Calu3 (cell line): ENCODE results near the gene CACNA2D3. TPM values are rescaled to one million over a fixed set of nuclear protein-coding genes. Genes with fewer than 3 reads are reported as not detected.

Source experiments
- BruUV-seq: library from RNA; stranded (reverse); fragments of 400-500 nt; replicated peaks from 2 replicates; lab custom pipeline; 2021; lab: Mats Ljungman, UMichigan
- CTCF ChIA-PET: fragments of 300-600 bp; sonication (Branson Sonifier 250); formaldehyde crosslinking; loops from one replicate; lab custom pipeline; 2022; ENCODE audit warnings: antibody characterized with exemption; lab: Charles Lee
- DNase-seq: peaks from one replicate; pipeline ENCODE4 v3.0.0; 2022
- H3K27ac Mint-ChIP-seq: one replicate; pipeline ENCODE4 v1.8.0; 2022; ENCODE audit warnings: mixed read lengths; ENCODE audit not compliant: unreplicated experiment
- H3K27me3 Mint-ChIP-seq: one replicate; pipeline ENCODE4 v1.8.0; 2022; ENCODE audit warnings: mixed read lengths; ENCODE audit not compliant: unreplicated experiment
- H3K36me3 Mint-ChIP-seq: one replicate; pipeline ENCODE4 v1.8.0; 2022; ENCODE audit warnings: mild to moderate bottlenecking, moderate library complexity, mixed read lengths; ENCODE audit not compliant: insufficient read depth, unreplicated experiment
- H3K4me1 Mint-ChIP-seq: one replicate; pipeline ENCODE4 v1.8.0; 2022; ENCODE audit warnings: mild to moderate bottlenecking, low read depth, mixed read lengths; ENCODE audit not compliant: unreplicated experiment
- H3K4me3 Mint-ChIP-seq: one replicate; pipeline ENCODE4 v1.8.0; 2022; ENCODE audit warnings: mild to moderate bottlenecking, low read depth, moderate library complexity, mixed read lengths; ENCODE audit not compliant: unreplicated experiment
- H3K9me3 Mint-ChIP-seq: one replicate; pipeline ENCODE4 v1.8.0; 2022; ENCODE audit warnings: low read depth, mixed read lengths; ENCODE audit not compliant: unreplicated experiment
- CTCF ChIP-seq: fragments of 200-600 bp; IDR thresholded peaks from one replicate; pipeline ENCODE4 v1.8.0; 2022; ENCODE audit warnings: antibody characterized with exemption; ENCODE audit not compliant: unreplicated experiment
- intact Hi-C: fragments of 100-400 bp; cut with micrococcal nuclease; formaldehyde crosslinking; loops from one replicate; pipeline ENCODE4 v1.10.0; 2022; ENCODE audit not compliant: unreplicated experiment
- total RNA-seq: library from RNA; stranded (reverse); gene quantifications from 2 replicates; pipeline ENCODE4 v1.2.3, GENCODE V29; 2022

The CACNA2D3 gene
- total RNA-seq, 1 experiment from 2014 or later = not detected

GRCh38 chr3:54376939-54377578 is 254.7 kb downstream of the CACNA2D3 start:
- no peaks in the 10 kb centered on the region for H3K4me1 Mint-ChIP-seq
- peaks cover 52% of the 10 kb centered on the region for H3K27me3 Mint-ChIP-seq
- H3K9me3 Mint-ChIP-seq = no peaks in the 10 kb centered on the region
- no TSS peak for BruUV-seq
- intact Hi-C loops = loop anchor here (10.0 kb wide), 1 partner anchor 132 kb away; no protein-coding TSS in a partner anchor
- no peak overlapping the region for H3K27ac Mint-ChIP-seq
- H3K4me3 Mint-ChIP-seq = no peak overlapping the region
- no peaks in the 10 kb centered on the region for H3K36me3 Mint-ChIP-seq
- TF ChIP-seq CTCF = no peak
- DNase-seq = no peak
- CTCF ChIA-PET = no interaction called here

GRCh38 chr3:54378184-54378583 is 255.8 kb downstream of the CACNA2D3 start:
- no peaks in the 10 kb centered on the region for H3K36me3 Mint-ChIP-seq
- H3K27me3 Mint-ChIP-seq = peaks cover 52% of the 10 kb centered on the region
- no peak for DNase-seq
- TF ChIP-seq CTCF = no peak
- CTCF ChIA-PET = no interaction called here
- intact Hi-C loops = loop anchor here (10.0 kb wide), 1 partner anchor 133 kb away; no protein-coding TSS in a partner anchor
- H3K9me3 Mint-ChIP-seq = no peaks in the 10 kb centered on the region
- H3K4me1 Mint-ChIP-seq = no peaks in the 10 kb centered on the region
- H3K4me3 Mint-ChIP-seq = no peak overlapping the region
- no peak overlapping the region for H3K27ac Mint-ChIP-seq
- no TSS peak for BruUV-seq

GRCh38 chr3:54384279-54384678 is 261.9 kb downstream of the CACNA2D3 start:
- Mint-ChIP-seq H3K4me3 (no peak overlapping the region), H3K27me3 (peaks cover 17% of the 10 kb centered on the region), H3K9me3 (peaks cover 3% of the 10 kb centered on the region), H3K27ac (no peak overlapping the region), H3K36me3 (no peaks in the 10 kb centered on the region), H3K4me1 (no peaks in the 10 kb centered on the region)
- DNase-seq = no peak
- intact Hi-C loops = no loop called here
- BruUV-seq = no TSS peak
- CTCF ChIA-PET = no interaction called here
- no peak for TF ChIP-seq CTCF

- no peak overlapping the region for H3K27ac Mint-ChIP-seq
- intact Hi-C loops = no loop called here
- TF ChIP-seq CTCF = no peak
Measured at GRCh38 chr3:54390582-54390981, 268.2 kb downstream of the CACNA2D3 start.

More at GRCh38 chr3:54390582-54390981, 268.2 kb downstream of the CACNA2D3 start:
- no peaks in the 10 kb centered on the region for H3K4me1 Mint-ChIP-seq
- DNase-seq = no peak
- peaks cover 3% of the 10 kb centered on the region for H3K9me3 Mint-ChIP-seq
- H3K4me3 Mint-ChIP-seq = no peak overlapping the region
- BruUV-seq = no TSS peak
- CTCF ChIA-PET = no interaction called here
- peaks cover 16% of the 10 kb centered on the region for H3K27me3 Mint-ChIP-seq
- H3K36me3 Mint-ChIP-seq = no peaks in the 10 kb centered on the region
